Stimulated activated CD4-positive, alpha-beta T cell treated with anti-CD3 and anti-CD28 coated beads, Interleukin-1b, Interleukin-23, amount 100 ng/mL, for 4 hours (primary cell): ENCODE results near the gene SDC1.

Source experiments
- DNase-seq, 2 donors: peaks; one replicate each; pipeline ENCODE4 v3.0.0-alpha.2; 2020; ENCODE audit warnings: low read depth in 2 of 2

The SDC1 gene

DNA sequence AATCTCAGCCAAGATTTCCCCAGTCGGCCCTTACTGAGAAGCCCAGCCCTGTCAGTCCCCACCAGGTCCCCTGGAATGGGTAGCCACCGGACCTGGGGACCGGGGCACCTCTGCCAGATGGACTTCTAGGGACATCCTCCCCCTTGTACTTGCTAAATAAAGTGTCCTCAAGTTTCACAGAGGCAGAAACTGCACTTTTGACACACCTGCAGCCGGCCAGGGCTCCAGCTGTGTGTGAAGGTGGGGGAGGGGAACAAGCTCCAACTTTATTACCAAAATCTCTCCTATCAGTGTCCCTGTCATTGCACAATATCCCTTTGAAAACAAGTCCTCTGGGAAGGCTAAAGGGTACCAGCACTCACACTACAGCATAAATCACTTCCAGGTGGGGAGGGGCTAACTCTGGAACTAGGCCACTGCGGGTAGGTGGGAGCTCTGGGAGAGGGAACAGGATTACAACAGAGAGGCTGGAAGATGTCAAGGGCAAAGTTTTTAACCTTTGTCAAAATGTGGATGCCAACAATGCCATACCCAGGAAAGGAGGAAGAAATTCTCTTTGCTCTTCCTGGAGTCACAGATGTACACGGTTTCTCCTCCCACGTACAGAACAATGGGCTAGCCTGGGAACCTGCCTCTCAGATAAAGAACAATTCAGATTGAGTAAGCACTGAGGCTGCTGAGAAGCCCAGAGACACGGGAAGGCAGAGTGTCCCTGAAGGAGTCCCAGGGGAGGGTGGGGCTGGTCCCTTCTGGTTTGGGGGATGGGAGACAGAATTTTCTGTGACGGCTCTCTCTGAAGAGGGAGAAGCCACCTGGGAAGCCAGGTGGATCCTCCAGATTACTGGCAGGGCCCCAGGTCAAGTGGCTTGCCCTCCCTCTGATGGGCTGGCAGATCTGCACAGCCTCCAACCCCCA, 11.0 kb downstream of the SDC1 start:
- DNase-seq, result no peak

DNA sequence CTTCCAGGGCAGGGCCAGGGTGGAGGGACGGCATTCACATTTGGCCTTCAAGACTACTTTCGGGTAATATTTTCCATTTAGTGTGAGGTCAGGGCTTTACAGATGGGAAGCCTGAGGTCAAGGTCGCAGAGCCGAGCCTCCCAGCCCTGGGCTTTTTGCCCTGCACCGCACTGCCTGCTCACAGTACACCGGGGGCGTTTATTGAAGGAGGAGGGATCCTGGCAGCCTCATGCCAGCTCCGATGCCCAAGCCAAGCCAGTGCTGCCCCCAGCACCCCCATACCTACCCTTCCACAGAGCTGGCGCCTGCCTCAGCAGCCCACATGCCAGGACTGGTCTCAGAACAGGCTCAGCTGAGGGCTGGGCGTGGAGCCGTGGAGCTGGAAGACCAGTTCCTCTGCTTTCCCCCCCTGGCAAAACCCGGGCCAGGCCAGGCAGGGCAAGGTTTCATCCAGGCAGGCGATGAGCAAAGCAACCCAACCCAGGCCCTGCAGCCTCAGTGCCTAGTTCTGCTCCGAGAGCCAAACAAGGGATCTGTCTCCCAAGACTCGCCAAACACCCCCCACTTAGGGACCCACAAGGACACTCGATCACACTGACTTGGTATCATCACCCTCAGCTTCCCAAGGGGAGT, 11.9 kb downstream of the SDC1 start:
- DNase-seq, result no peak

DNA sequence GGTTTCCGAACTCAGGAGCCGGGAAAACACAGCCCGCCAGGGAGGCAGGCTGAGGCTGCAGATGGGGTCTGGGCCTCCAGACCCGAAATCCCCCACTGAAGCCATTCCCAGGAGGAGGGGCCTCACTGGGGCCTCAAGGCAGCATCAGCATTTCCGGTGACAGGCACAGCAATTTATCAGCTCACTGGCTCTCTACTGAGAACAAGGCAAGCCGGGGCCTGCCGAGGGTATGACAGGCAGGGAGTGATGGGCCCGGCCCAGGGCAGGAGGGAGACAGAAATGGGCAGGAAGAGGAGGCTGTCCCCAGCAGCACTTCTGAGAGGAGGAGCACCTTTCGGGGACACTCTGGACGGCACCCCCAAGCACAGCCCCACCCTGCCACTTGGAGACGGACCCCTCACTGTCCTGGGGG, 12.5 kb downstream of the SDC1 start:
- DNase-seq, result no peak

DNA sequence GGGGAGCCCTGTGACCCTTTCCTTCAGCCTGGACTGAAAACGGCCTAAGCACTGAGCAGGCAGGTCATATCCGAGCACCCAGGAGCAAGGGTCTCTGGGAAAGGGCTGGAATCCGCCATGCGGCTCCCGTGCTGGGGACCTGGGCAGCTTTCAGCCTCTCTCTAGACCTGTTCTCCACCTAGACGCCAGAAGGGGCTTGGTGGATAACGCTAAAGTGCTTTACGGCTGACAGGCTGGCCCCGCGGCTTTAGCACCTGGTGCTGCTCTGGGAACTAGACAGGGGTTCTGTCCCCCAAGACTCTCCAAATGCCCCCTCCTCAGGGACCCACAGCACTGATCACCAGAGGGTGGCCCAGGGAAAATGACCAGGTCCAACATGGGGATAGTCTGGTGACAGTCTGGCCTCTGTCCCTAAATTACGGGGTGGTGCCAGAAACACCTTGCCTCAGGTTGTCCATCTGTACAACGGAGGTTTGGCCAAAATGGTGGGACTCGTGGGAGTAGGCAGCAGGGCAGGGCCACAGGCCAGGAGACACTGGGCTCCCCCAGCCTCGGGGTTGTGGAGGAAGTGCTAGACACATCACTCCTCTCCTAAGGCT, 13.0 kb downstream of the SDC1 start:
- no peak for DNase-seq

DNA sequence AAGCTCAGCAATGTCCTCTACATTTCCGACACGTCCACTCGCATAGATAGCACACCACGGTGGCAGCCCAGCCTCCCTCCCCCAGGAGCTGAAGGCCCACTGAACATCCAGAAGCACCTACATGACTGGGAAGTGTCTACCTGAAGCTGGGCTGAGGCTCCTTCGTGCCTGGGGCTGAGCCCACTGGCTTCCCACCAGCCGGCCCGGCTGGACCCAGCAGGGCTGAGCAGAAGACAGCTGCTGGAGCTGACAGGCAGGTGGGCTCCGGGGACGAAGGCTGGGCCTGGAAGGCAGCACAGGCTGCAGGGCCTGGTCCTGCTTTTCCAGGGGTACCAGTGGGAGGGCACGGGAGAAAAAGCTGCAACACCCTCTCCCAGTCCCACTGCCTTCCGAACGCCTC, 13.5 kb downstream of the SDC1 start:
- no peak for DNase-seq

DNA sequence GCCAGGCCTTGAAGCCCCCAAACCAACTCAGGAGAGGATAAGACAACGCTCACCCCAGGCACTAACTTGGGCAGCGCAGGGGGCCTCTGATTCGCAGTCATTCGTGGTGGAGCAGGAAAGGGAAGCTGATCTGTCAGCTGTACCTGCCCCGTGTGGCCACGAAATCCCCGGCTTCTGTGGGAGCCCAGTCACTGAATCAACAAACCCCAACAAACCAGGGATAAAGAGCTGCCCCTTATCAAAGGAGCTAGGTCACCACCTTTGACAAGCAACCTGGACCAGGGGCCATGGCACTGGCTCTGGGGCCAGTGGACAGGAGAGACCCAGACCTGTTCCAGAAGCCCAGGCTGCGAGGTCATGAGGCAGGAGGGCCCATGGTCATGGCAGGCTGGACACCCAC, 14.5 kb downstream of the SDC1 start:
- no peak for DNase-seq

DNA sequence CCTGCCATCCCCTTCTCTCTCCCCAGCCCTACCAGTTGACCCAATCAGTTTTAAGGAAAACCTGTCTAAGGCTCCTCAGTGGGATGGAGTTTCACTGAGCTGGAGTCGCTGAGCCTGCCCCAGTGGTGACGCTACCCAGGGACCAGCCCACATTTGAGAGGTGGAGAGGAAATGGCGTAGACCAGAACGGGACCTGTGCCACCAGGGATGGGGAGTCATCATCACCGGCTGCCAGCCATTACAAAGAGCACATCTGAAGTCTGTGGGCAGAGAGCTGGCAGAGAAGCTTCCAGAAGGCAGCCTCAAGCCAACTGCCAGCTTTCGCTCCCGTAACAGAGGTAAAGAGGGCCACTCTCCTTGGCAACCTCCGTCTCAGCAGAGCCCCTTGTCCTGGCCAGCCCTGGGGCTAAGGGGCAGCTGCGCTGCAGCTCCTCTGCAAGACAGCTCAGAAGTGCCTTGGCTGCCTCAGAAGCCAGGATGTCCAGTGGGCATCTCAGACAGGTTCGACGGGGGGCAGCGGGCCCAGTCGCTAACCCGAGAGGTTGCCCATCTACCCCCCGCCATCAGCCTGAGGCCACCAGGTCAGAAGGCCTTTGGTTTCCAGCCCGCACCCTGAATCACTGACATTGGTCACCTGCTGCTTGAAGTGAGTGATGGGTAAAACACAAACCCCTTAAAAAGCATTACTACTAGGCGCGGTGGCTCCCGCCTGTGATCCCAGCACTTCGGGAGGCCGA, 15.4 kb downstream of the SDC1 start:
- DNase-seq, result no peak

DNA sequence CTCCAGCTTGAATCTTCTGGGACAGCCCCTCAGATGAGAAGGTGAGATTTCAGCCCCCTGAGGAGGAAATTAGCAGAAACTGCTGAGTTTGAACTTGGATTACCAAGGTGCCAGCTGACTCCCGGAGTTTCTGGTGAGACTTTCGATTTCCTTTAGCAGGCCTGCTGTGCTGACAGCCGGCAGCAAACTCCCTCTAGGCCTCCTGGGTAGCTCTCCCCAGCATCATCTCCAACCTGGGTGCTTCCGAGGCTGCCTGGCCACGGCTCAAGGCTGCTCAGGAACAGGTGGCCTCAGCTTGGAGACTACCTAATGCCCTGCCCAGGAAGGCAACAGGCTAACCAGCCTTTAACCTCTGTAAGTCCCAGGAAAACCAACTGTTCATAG, 16.5 kb downstream of the SDC1 start:
- DNase-seq, result no peak

DNA sequence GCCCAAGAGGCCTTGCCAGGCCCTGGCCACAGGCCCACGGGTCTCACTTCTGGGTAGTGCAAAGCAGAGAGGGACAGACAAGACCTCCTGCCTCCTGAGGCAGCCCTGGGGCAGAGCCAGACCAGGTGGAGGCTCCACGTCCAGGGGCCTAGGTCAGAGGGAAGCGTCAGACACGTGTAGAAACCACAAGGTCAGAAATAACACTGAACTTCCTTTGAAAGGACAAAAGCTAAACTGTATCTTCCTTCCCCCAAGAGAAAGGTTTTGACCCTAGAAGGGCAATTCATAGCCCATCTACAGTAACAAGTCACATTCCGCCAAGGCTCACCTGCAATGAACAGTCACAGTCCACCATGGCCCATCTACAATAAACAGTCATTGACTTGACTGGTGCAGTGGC, 17.9 kb downstream of the SDC1 start:
- no peak for DNase-seq

DNA sequence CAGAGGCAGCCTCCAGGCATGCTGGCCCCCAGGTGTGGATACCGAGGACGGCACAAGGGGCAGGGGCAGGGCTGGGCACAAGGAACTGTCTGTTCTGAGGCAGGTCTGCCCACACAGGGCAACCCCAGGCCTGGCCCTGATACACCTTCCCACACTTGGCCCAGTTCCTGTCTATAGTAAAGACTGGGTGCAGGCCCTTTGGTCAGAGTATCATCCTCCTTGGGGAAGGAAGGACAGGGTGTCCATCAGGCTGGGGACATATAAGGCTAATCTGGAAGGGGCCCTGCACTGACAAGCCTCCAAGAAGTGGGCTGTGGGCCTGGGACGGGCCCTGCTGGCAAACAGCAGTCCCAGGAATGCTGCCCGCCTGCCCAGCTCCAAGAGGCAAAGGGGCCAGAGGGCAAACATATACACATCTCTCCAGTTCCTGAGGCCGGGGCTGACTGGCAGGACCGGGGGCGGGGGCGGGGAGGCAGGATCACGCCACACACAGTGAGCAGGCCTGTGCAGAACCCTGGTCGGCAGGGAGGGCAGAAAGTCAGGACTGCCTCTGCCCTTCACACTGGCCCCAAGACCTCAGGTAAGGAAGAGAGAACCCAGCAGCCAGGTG, 18.9 kb downstream of the SDC1 start:
- DNase-seq, result no peak

DNA sequence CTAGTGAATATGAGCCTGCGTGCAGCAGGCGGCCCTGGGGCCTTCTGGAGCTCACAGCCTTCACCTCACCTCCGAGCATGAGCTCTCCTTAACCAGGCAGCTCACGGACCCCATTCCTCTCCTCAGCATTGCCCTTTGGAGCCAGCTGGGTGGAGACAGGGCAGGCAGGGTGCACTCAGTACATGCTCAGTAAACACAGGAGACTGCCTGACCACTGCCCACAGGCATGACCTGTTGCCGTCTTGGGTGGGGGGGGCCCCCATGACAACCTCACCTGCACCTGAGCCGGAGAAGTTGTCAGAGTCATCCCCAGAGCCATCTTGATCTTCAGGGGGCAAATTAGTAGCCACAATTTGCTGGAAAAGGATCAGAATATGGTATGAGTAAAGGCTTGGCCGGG, 19.9 kb downstream of the SDC1 start:
- no peak for DNase-seq

DNA sequence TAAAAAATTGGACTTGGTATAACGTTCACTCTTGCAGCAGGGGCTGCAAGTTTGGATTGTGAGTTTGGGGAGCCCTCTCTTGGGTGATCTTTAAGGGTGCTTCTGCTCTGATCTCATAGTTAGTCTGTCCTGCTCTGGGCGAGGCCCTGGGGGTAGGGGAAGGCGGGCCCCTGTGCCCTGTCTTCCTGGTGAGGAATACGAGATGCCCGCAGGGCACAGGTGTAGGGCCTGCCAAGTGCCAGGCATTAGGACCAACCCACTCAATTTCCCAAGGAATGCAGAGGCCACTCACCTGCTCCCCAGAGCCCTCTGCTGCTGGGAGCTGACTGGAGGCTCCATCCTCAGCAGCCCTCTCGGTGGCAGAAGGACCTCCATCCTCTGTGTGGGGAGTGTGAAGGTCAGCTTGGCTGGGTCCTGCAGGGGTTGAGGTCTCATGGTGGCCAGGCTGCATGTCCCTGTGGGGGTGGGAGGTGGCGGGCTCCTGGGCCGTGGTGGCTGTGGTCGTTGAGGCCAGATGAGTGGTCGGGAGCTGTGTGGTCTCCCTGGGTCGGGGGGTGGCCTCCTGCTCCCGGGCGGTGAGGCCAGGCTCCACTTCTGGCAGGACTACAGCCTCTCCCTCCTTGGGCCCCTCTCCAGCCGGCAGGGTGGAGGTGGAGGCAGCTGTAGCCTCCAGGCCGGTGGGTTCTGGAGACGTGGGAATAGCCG, 21.3 kb downstream of the SDC1 start:
- no peak for DNase-seq

DNA sequence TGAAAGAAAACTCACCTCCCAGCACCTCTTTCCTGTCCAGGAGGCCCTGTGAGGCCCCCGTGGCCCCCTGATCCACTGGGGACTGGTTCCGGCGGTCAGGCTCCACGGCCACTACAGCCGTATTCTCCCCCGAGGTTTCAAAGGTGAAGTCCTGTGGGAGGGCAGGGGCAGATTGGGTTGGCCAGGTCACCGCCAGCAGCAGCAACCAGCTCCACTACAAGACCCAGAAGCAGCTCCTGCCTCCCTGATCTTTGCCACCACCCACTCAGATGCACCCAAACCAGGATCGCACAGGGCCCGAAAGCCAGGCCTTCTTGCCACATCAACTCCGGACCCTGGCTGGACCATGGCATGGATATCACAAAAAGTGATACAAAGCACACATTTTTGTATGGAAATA, 21.9 kb downstream of the SDC1 start:
- no peak for DNase-seq

DNA sequence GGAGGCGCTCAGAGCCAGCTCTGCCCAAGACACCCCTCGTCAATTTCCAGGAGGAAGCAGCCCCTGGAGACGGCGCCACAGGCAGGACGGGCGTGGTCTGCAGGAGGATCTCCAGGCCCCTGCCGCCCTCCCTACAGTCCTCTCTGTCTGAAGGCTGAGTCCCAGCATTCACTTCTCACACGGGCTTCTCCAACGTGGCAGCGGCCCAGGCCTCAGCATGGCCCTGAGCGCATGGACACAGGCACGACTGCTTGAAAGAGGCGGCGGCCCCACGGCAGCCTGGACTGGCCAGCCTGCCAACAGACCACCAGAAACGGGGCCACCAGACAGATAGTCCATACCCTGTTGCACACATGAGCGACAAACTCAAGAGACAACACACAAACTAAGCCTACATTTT, 23.3 kb downstream of the SDC1 start:
- no peak for DNase-seq

DNA sequence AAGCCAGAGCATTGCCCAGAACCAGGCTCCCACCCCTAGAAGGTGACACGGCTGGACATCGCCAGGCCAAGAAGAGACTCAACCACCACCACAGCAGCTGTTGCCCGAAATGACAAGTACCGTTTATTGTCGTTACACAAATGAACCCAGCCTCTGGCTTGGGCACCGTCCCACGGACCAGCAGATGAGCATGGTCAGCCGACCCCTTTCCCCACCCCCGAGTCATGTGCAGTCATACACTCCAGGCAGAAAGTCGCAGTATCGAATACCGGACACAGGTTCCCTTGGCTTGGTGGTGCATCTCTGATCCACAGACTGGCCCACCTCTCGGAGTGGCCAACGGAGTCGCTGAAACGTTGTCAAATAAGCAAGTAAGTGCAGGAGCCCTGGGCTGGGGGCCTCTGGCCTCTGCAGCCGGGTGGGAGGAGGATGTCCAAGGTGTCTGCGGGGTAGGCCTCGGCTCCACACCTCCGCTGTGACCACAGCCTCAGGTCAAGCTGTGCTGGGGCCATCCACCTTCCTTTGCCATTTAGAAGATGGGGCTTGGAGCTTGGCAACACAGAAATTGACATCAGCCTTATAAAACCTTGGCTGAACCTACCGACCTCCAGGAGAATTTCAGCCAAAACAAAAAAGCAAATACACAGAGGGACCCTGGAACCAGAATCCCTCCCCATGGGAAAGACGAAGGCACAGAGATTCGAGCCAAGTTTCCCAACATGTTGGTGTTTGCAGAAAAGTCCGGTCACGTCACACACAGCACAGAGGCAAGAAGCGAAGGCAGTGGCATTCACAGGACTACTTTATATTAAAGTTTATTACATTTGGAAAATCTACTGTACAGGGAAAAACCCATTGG, 24.0 kb downstream of the SDC1 start:
- DNase-seq, result no peak

DNA sequence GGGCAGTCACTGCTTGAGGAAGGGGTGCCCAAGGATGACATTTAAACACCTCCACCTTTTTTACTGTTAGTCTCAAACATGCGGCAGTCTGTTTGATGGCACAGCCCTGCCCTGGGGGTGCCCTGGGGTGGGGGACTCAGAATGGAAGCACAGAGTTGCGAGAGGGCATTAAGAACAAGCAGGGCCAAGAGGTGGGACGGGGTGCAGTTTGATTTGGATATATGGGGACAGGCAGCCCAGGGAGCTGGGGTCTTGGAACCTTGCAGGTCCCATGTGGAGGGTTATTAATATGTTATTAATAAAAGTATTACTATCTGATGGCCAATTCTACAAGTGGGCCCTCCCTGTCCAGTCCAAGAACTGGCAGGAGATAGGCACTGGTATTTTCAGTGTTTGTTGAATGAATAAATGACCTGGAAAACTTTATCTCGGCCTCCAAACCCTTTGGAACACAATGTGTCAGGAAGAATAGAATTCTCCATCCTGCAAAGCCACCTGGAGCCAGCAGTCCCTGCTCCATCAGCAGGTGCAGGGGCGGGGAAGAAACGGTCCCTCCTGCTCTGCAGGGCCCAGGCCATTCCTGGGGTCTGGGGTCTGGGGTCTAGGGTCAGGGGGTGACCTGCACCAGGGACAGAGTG, 25.2 kb downstream of the SDC1 start:
- no peak for DNase-seq

DNA sequence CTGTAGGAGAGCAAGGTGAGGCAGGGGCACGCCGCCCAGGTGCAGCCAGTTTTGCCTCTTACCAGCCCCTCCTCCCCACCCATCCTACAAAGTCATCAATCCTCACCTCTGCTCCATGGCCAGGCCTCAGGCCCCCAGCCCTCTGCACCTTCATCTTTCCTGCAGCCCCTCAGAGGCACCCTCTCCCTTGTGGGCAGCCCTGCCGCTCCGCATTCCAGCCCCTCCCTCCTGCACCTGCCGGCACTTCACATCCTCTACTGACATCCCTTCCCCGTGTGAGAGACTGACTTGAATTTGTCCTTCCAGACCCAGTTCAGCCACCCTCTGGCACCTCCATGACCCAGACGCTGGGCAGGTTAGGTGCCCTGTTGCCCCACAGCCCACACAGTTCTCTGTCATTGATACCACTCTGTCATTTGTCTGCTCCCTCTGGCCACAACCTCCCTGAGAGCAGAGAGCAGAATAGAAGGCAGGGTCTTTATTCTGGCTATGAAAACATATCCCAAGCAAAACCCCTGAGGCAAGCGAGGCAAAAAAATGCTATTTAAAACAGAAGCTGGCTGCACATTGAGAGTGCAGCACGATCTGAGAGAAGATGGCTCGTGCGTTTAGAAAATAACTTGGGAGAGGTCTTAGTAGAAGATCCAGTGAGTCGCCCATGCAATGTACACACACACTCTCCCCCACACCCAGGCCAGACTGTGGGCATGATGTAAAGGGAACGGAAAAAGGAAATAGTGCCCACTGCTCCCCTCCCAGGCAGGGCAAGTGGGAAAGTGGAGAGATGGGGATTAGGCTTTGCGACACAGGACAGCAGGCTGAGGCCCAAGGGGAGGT, 25.9 kb downstream of the SDC1 start:
- DNase-seq, result no peak

DNA sequence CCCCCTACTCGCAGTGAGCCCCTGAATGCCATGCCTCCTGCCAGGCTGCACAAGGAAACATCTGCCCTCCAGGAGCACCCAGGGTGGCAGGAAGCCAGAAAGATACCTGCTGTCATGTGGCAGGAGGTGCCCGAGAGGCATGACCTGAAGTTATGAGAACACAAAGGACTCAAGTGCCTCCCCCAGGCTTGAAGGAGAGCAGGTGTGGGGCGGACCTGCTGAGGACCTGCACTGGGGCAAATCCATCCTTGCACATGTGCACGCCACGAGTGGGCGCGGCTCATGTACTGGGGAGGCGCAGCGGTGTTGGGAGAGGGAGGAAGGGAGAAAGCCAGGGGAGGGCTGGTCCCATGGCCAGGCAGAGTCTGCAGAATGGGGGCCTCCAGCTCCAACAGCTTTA, 26.9 kb downstream of the SDC1 start:
- no peak for DNase-seq

DNA sequence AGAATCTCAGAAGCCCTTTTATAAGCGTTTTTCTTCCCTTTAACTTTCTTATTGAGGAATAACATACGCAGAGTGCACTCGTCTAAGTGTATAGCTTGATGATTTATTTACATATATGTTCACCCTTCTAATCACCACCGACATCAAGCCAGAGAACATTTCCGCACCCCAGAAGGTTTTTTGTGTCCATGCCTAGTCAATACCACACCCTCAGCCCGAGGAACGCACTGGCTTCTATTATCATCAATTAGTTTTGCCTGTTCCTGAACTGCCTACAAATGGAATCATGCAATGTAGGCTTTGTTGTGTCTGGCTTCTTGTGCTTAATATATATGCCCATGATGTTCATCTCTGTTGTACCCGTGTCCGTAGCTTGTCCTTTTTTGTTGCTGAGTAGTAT, 27.7 kb downstream of the SDC1 start:
- DNase-seq, result no peak
